Fibroblast of the aortic adventitia (primary cell): ENCODE data around the gene GSC2. TPM values are rescaled to one million over a fixed set of nuclear protein-coding genes. Genes with fewer than 3 reads are reported as not detected.

Source experiments
- DNase-seq: peaks from one replicate; pipeline ENCODE4 v3.0.0-alpha.2; 2010; ENCODE audit warnings: low read depth
- H3K4me3 ChIP-seq: 2 replicates; pipeline ENCODE4 v1.5.1; 2011; ENCODE audit warnings: low read depth, mild to moderate bottlenecking, control low read depth, low read length, moderate library complexity
- CTCF ChIP-seq: IDR thresholded peaks from 2 replicates; pipeline ENCODE4 v1.5.1; 2011; ENCODE audit warnings: mild to moderate bottlenecking, low read length, control low read depth, inconsistent platforms; ENCODE audit not compliant: insufficient read depth
- total RNA-seq: library from RNA; depleted of rRNA; stranded (reverse); fragments of >200 nt; gene quantifications from 2 replicates; pipeline ENCODE4 v1.2.3, GENCODE V29; 2012; ENCODE audit warnings: low replicate concordance

Gene GSC2
- total RNA-seq, 1 donor, result not detected

- no peak for TF ChIP-seq CTCF
- H3K4me3 ChIP-seq, result no peak overlapping the region
- no peak for DNase-seq
These were observed 43.8 kb upstream of the GSC2 start for GRCh38 chr22:19193879-19194278.

- TF ChIP-seq CTCF, result no peak
- DNase-seq, result no peak
- H3K4me3 ChIP-seq, result no peak overlapping the region
These were observed 37.8 kb upstream of the GSC2 start for GRCh38 chr22:19187716-19188563.

GRCh38 chr22:19184276-19184997 lies 34.3 kb upstream of the GSC2 start:
- no peak for DNase-seq
- H3K4me3 ChIP-seq, result no peak overlapping the region
- no peak for TF ChIP-seq CTCF

GRCh38 chr22:19183216-19183615 lies 33.1 kb upstream of the GSC2 start:
- H3K4me3 ChIP-seq, result no peak overlapping the region
- no peak for DNase-seq
- no peak for TF ChIP-seq CTCF

GRCh38 chr22:19182472-19183157 lies 32.5 kb upstream of the GSC2 start:
- no peak overlapping the region for H3K4me3 ChIP-seq
- no peak for DNase-seq
- TF ChIP-seq CTCF, result no peak

GRCh38 chr22:19181786-19182471 lies 31.8 kb upstream of the GSC2 start:
- TF ChIP-seq CTCF, result no peak
- DNase-seq, result no peak

More at GRCh38 chr22:19181786-19182471, 31.8 kb upstream of the GSC2 start:
- no peak overlapping the region for H3K4me3 ChIP-seq
